H9 (cell line): ENCODE results near the gene HCST. TPM values are rescaled to one million over a fixed set of nuclear protein-coding genes. Genes with fewer than 3 reads are reported as not detected.

Source experiments
- DNase-seq: peaks from one replicate; pipeline ENCODE4 v3.0.0-alpha.2; 2017
- H2AFZ ChIP-seq: one replicate; pipeline ENCODE4 v1.6.1; 2013; ENCODE audit warnings: mild to moderate bottlenecking, low read length, control low read depth, moderate library complexity
- H2AK5ac ChIP-seq: 2 replicates; pipeline ENCODE4 v1.6.1; 2013; ENCODE audit warnings: low read length, control low read depth, mixed read lengths; ENCODE audit not compliant: insufficient read length
- H2BK120ac ChIP-seq: one replicate; pipeline ENCODE4 v1.6.1; 2013; ENCODE audit warnings: low read depth, mild to moderate bottlenecking, low read length, control low read depth, inconsistent platforms; ENCODE audit not compliant: poor library complexity, severe bottlenecking
- H2BK12ac ChIP-seq: 2 replicates; pipeline ENCODE4 v1.6.1; 2013; ENCODE audit warnings: low read length, control low read depth, mixed read lengths, low read depth; ENCODE audit not compliant: insufficient read length
- H2BK15ac ChIP-seq: 2 replicates; pipeline ENCODE4 v1.6.1; 2013; ENCODE audit warnings: low read depth, low read length, control low read depth
- H2BK20ac ChIP-seq: one replicate; pipeline ENCODE4 v1.6.1; 2013; ENCODE audit warnings: low read depth, mild to moderate bottlenecking, low read length, control low read depth, inconsistent platforms; ENCODE audit not compliant: poor library complexity, severe bottlenecking
- H2BK5ac ChIP-seq: 2 replicates; pipeline ENCODE4 v1.6.1; 2013; ENCODE audit warnings: low read length, control low read depth, mixed read lengths; ENCODE audit not compliant: insufficient read length
- H3K14ac ChIP-seq: 2 replicates; pipeline ENCODE4 v1.6.1; 2013; ENCODE audit warnings: low read length, control low read depth; ENCODE audit not compliant: insufficient read depth
- H3K18ac ChIP-seq: 2 replicates; pipeline ENCODE4 v1.6.1; 2013; ENCODE audit warnings: low read depth, mild to moderate bottlenecking, mixed read lengths, low read length, control low read depth; ENCODE audit not compliant: insufficient read length
- H3K23ac ChIP-seq: 2 replicates; pipeline ENCODE4 v1.6.1; 2013; ENCODE audit warnings: low read length, control low read depth, mixed read lengths, low read depth; ENCODE audit not compliant: insufficient read length
- H3K23me2 ChIP-seq: 2 replicates; pipeline ENCODE4 v1.6.1; 2013; ENCODE audit warnings: low read depth, mild to moderate bottlenecking, mixed read lengths, low read length, control low read depth; ENCODE audit not compliant: insufficient read length, poor library complexity, severe bottlenecking
- H3K27ac ChIP-seq: 2 replicates; pipeline ENCODE4 v1.5.1; 2013; ENCODE audit warnings: low read length, control low read depth, mixed read lengths, low read depth; ENCODE audit not compliant: insufficient read length
- H3K27me3 ChIP-seq: 2 replicates; pipeline ENCODE4 v1.6.1; 2013; ENCODE audit warnings: low read length, control low read depth, inconsistent platforms; ENCODE audit not compliant: insufficient read depth
- H3K4ac ChIP-seq: 2 replicates; pipeline ENCODE4 v1.6.1; 2013; ENCODE audit warnings: low read depth, mild to moderate bottlenecking, control low read depth, inconsistent platforms, low read length, moderate library complexity
- H3K4me1 ChIP-seq: 2 replicates; pipeline ENCODE4 v1.6.1; 2013; ENCODE audit warnings: low read length, control low read depth, inconsistent platforms; ENCODE audit not compliant: insufficient read depth
- H3K4me2 ChIP-seq: 2 replicates; pipeline ENCODE4 v1.6.1; 2013; ENCODE audit warnings: low read length, control low read depth, mixed read lengths; ENCODE audit not compliant: insufficient read length, insufficient read depth
- H3K56ac ChIP-seq: 2 replicates; pipeline ENCODE4 v1.6.1; 2013; ENCODE audit warnings: low read depth, mild to moderate bottlenecking, mixed read lengths, low read length, control low read depth; ENCODE audit not compliant: insufficient read length
- H3K79me1 ChIP-seq: 2 replicates; pipeline ENCODE4 v1.6.1; 2013; ENCODE audit warnings: low read depth, mild to moderate bottlenecking, moderate library complexity, low read length, control low read depth, inconsistent platforms; ENCODE audit not compliant: insufficient read depth, poor library complexity, severe bottlenecking
- H3K79me2 ChIP-seq: 2 replicates; pipeline ENCODE4 v1.6.1; 2013; ENCODE audit warnings: low read length, control low read depth, inconsistent platforms; ENCODE audit not compliant: insufficient read depth
- H3K9ac ChIP-seq: 2 replicates; pipeline ENCODE4 v1.6.1; 2013; ENCODE audit warnings: low read length, control low read depth, mixed read lengths; ENCODE audit not compliant: insufficient read length; ENCODE audit errors: extremely low read depth
- H3K9me3 ChIP-seq: one replicate; pipeline ENCODE4 v1.6.1; 2013; ENCODE audit warnings: low read depth, low read length, inconsistent platforms; ENCODE audit not compliant: control insufficient read depth
- H3T11ph ChIP-seq: one replicate; pipeline ENCODE4 v1.6.1; 2013; ENCODE audit warnings: mild to moderate bottlenecking, low read length, control low read depth, inconsistent platforms
- H4K20me1 ChIP-seq: one replicate; pipeline ENCODE4 v1.6.1; 2013; ENCODE audit not compliant: control insufficient read depth, insufficient read length, insufficient read depth
- H4K5ac ChIP-seq: 2 replicates; pipeline ENCODE4 v1.6.1; 2013; ENCODE audit warnings: low read depth, mild to moderate bottlenecking, mixed read lengths, low read length, control low read depth; ENCODE audit not compliant: insufficient read length
- H4K8ac ChIP-seq: replicated peaks from 2 replicates; pipeline ENCODE4 v1.6.1; 2013; ENCODE audit warnings: low read length, control low read depth, mixed read lengths, low read depth; ENCODE audit not compliant: insufficient read length
- H4K91ac ChIP-seq: 2 replicates; pipeline ENCODE4 v1.6.1; 2013; ENCODE audit warnings: low read depth, mild to moderate bottlenecking, moderate library complexity, mixed read lengths, low read length, control low read depth; ENCODE audit not compliant: insufficient read length
- H3K27ac Mint-ChIP-seq, 3 experiments: 2 replicates in 2 of 3; 3 replicates in 1 of 3; pipeline ENCODE4 v1.8.0; 2020 to 2021; ENCODE audit warnings: mixed read lengths in 3 of 3, mild to moderate bottlenecking in 1 of 3, moderate library complexity in 1 of 3
- H3K27me3 Mint-ChIP-seq: 2 replicates; pipeline ENCODE4 v1.8.0; 2021; ENCODE audit warnings: low read depth, mild to moderate bottlenecking, moderate library complexity, mixed read lengths
- H3K36me3 Mint-ChIP-seq, 3 experiments: 2 replicates in 2 of 3; 3 replicates in 1 of 3; pipeline ENCODE4 v1.8.0; 2020 to 2021; ENCODE audit warnings: low read depth in 3 of 3, mixed read lengths in 3 of 3; ENCODE audit not compliant: insufficient read depth in 1 of 3
- H3K4me1 Mint-ChIP-seq, 2 experiments: 2 replicates each; pipeline ENCODE4 v1.8.0; 2020; ENCODE audit warnings: mixed read lengths in 2 of 2
- H3K4me3 Mint-ChIP-seq, 2 experiments: 2 replicates in 1 of 2; 3 replicates in 1 of 2; pipeline ENCODE4 v1.8.0; 2020 to 2021; ENCODE audit warnings: mild to moderate bottlenecking in 2 of 2, mixed read lengths in 2 of 2, moderate library complexity in 1 of 2
- H3K9me3 Mint-ChIP-seq, 2 experiments: 2 replicates in 1 of 2; 3 replicates in 1 of 2; pipeline ENCODE4 v1.8.0; 2020; ENCODE audit warnings: mild to moderate bottlenecking in 2 of 2, mixed read lengths in 2 of 2, moderate library complexity in 1 of 2
- CTCF ChIP-seq: fragments of 200-600 bp; sonication (generic); conservative IDR thresholded peaks from 3 replicates; pipeline ENCODE4 v1.8.0; 2021; ENCODE audit warnings: antibody characterized with exemption, mild to moderate bottlenecking
- WGBS: extraction: QIAGEN DNeasy Blood & Tissue Kit; methylation state at CpG from one replicate; pipeline ENCODE4 v1.1.7; 2013; ENCODE audit warnings: missing lambda C conversion rate, low lambda C conversion rate, mixed read lengths; ENCODE audit not compliant: insufficient read length; ENCODE audit errors: extremely low coverage; 5-methylcytosine and 5-hydroxymethylcytosine counted together
- total RNA-seq: library from RNA; stranded (reverse); gene quantifications from 2 replicates; pipeline ENCODE4 v1.2.1, GENCODE V29; 2021

Gene HCST
- total RNA-seq, 1 experiment from 2014 or later, result 0.68 TPM

- H4K91ac ChIP-seq, result no peak overlapping the region
- H3K9me3 Mint-ChIP-seq, result no peaks in the 10 kb centered on the region
- DNase-seq, result no peak
- no peak overlapping the region for H2BK12ac ChIP-seq
- H2AFZ ChIP-seq, result no peak overlapping the region
- H2AK5ac ChIP-seq, result peak overlapping the region; percentile 94
- peaks cover 4 to 21% of the 10 kb centered on the region in 2 experiments for H3K4me1 Mint-ChIP-seq
- H3K4me2 ChIP-seq, result no peak overlapping the region
- no peak overlapping the region; a peak in 1 of 5 replicates for H3K4me3 Mint-ChIP-seq
- no peaks in the 10 kb centered on the region for H3K79me2 ChIP-seq
- no peak overlapping the region for H2BK5ac ChIP-seq
- H3K18ac ChIP-seq, result no peak overlapping the region
- H3K56ac ChIP-seq, result no peak overlapping the region
- H2BK15ac ChIP-seq, result no peak overlapping the region
- no peak overlapping the region for H3K14ac ChIP-seq
- peaks cover 10% of the 10 kb centered on the region for H3K27me3 Mint-ChIP-seq
- H3K4ac ChIP-seq, result no peak overlapping the region
- H3K23me2 ChIP-seq, result no peaks in the 10 kb centered on the region
- no peak for TF ChIP-seq CTCF
- no CpG with 5 or more reads among the region's 5 CpGs for WGBS
- H3K9me3 ChIP-seq, result no peaks in the 10 kb centered on the region
- H3T11ph ChIP-seq, result no peak overlapping the region
- no peak overlapping the region for H4K5ac ChIP-seq
- no peak overlapping the region for H2BK120ac ChIP-seq
- no peaks in the 10 kb centered on the region for H3K79me1 ChIP-seq
- no peaks in the 10 kb centered on the region for H3K36me3 Mint-ChIP-seq
- no peak overlapping the region for H3K23ac ChIP-seq
- no peak overlapping the region for H3K27ac ChIP-seq
- H3K27me3 ChIP-seq, result no peaks in the 10 kb centered on the region
- peaks cover 2% of the 10 kb centered on the region; the same call in 1 of the 2 replicates for H3K4me1 ChIP-seq
- H4K20me1 ChIP-seq, result no peaks in the 10 kb centered on the region
- H3K27ac Mint-ChIP-seq, result no peak overlapping the region
- H2BK20ac ChIP-seq, result no peak overlapping the region
- H3K9ac ChIP-seq, result no peak overlapping the region
- no peak overlapping the region for H4K8ac ChIP-seq
Measured at GRCh38 chr19:35911790-35912189, 9.5 kb downstream of the HCST start.
